Measurements from ENCODE around the gene NR6A1.

Gene NR6A1

GRCh38 chr9:124706685-124707084 lies 64.4 kb downstream of the NR6A1 start:
- Histone ChIP-seq H3K9ac (no peak overlapping the region), H3K36me3 (peaks cover 0 to 43% (median 28%) of the 10 kb centered on the region in 11 experiments; a peak in 16 of 22 replicates), H3K27me3 (no peaks in the 10 kb centered on the region), H3K4me3 (no peak overlapping the region), H4K20me1 (peaks cover 0 to 9% (median 0%) of the 10 kb centered on the region in 11 experiments; a peak in 5 of 22 replicates), H3K27ac (no peak overlapping the region), H3K4me1 (no peaks in the 10 kb centered on the region; a peak in 1 of 20 replicates), H3K4me2 (no peak overlapping the region), H3K9me3 (replicated peaks in 1 of 11) (peaks cover 0 to 18% (median 7%) of the 10 kb centered on the region in 11 experiments; a peak in 6 of 22 replicates)
- no peak for TF ChIP-seq Cebpa-rat (IDR thresholded peaks at IDR 0.05)

GRCh38 chr9:124699575-124699974 lies 71.5 kb downstream of the NR6A1 start:
- no peaks in the 10 kb centered on the region for H3K27me3 ChIP-seq
- H3K27ac ChIP-seq: no peak overlapping the region
- TF ChIP-seq Cebpa-rat (IDR thresholded peaks at IDR 0.05): no peak
- no peak overlapping the region for H3K4me3 ChIP-seq
- no peak overlapping the region for H3K4me2 ChIP-seq
- peaks cover 0 to 18% (median 7%) of the 10 kb centered on the region in 11 experiments; a peak in 6 of 22 replicates for H3K9me3 ChIP-seq (replicated peaks in 1 of 11)
- H3K4me1 ChIP-seq: peaks cover 0 to 17% (median 10%) of the 10 kb centered on the region in 10 experiments; a peak in 12 of 20 replicates
- H3K9ac ChIP-seq: no peak overlapping the region
- peaks cover 0 to 95% (median 62%) of the 10 kb centered on the region in 11 experiments; a peak in 17 of 22 replicates for H3K36me3 ChIP-seq
- peaks cover 0 to 37% (median 0%) of the 10 kb centered on the region in 11 experiments; a peak in 5 of 22 replicates for H4K20me1 ChIP-seq

- TF ChIP-seq Cebpa-rat (IDR thresholded peaks at IDR 0.05): no peak
- peak overlapping the region in 1 of 11 experiments; percentile 4; a peak in 1 of 22 replicates for H3K27ac ChIP-seq
- H3K4me2 ChIP-seq: no peak overlapping the region
- peaks cover 0 to 88% (median 56%) of the 10 kb centered on the region in 11 experiments; a peak in 17 of 22 replicates for H3K36me3 ChIP-seq
- no peak overlapping the region for H3K4me3 ChIP-seq
- H3K9ac ChIP-seq: no peak overlapping the region
- peaks cover 0 to 42% (median 0%) of the 10 kb centered on the region in 11 experiments; a peak in 7 of 22 replicates for H4K20me1 ChIP-seq
- no peaks in the 10 kb centered on the region for H3K27me3 ChIP-seq
- peaks cover 0 to 17% (median 10%) of the 10 kb centered on the region in 10 experiments; a peak in 12 of 20 replicates for H3K4me1 ChIP-seq
- peaks cover 0 to 17% (median 7%) of the 10 kb centered on the region in 11 experiments; a peak in 6 of 22 replicates for H3K9me3 ChIP-seq (replicated peaks in 1 of 11)
Observed at GRCh38 chr9:124698265-124698664, 72.8 kb downstream of the NR6A1 start.

GRCh38 chr9:124697326-124698200 lies 73.5 kb downstream of the NR6A1 start:
- H3K4me3 ChIP-seq: no peak overlapping the region
- H3K27ac ChIP-seq: peak overlapping the region in 2 of 11 experiments; percentile 2 to 6; a peak in 1 of 22 replicates
- peaks cover 0 to 10% (median 2%) of the 10 kb centered on the region in 11 experiments; a peak in 5 of 22 replicates for H3K9me3 ChIP-seq (replicated peaks in 1 of 11)
- H4K20me1 ChIP-seq: peaks cover 0 to 49% (median 0%) of the 10 kb centered on the region in 11 experiments; a peak in 7 of 22 replicates
- no peak for TF ChIP-seq Cebpa-rat (IDR thresholded peaks at IDR 0.05)
- no peaks in the 10 kb centered on the region for H3K27me3 ChIP-seq
- H3K4me2 ChIP-seq: peak overlapping the region in 1 of 11 experiments; percentile 10; a peak in 2 of 22 replicates
- H3K9ac ChIP-seq: no peak overlapping the region
- peaks cover 0 to 17% (median 10%) of the 10 kb centered on the region in 10 experiments; a peak in 12 of 20 replicates for H3K4me1 ChIP-seq
- H3K36me3 ChIP-seq: peaks cover 0 to 88% (median 51%) of the 10 kb centered on the region in 11 experiments; a peak in 17 of 22 replicates

- H3K27me3 ChIP-seq: no peaks in the 10 kb centered on the region
- no peak for TF ChIP-seq Cebpa-rat (IDR thresholded peaks at IDR 0.05)
- no peak overlapping the region for H3K9ac ChIP-seq
- no peak overlapping the region for H3K4me2 ChIP-seq
- peaks cover 0 to 87% (median 52%) of the 10 kb centered on the region in 11 experiments; a peak in 16 of 22 replicates for H3K36me3 ChIP-seq
- peaks cover 0 to 17% (median 10%) of the 10 kb centered on the region in 10 experiments; a peak in 12 of 20 replicates for H3K4me1 ChIP-seq
- H3K4me3 ChIP-seq: no peak overlapping the region
- H3K9me3 ChIP-seq (replicated peaks in 1 of 11): no peaks in the 10 kb centered on the region
- no peak overlapping the region for H3K27ac ChIP-seq
- H4K20me1 ChIP-seq: peaks cover 0 to 59% (median 0%) of the 10 kb centered on the region in 11 experiments; a peak in 7 of 22 replicates
Observed at GRCh38 chr9:124696101-124696500, 75.0 kb downstream of the NR6A1 start.

GRCh38 chr9:124695280-124695890 lies 75.7 kb downstream of the NR6A1 start:
- Histone ChIP-seq H3K4me3 (no peak overlapping the region), H3K4me1 (peaks cover 0 to 17% (median 10%) of the 10 kb centered on the region in 10 experiments; a peak in 12 of 20 replicates), H3K27ac (no peak overlapping the region), H3K9ac (no peak overlapping the region), H3K27me3 (no peaks in the 10 kb centered on the region), H3K9me3 (replicated peaks in 1 of 11) (no peaks in the 10 kb centered on the region), H3K4me2 (no peak overlapping the region), H3K36me3 (peaks cover 0 to 87% (median 48%) of the 10 kb centered on the region in 11 experiments; a peak in 16 of 22 replicates), H4K20me1 (peaks cover 0 to 59% (median 0%) of the 10 kb centered on the region in 11 experiments; a peak in 7 of 22 replicates)
- no peak for TF ChIP-seq Cebpa-rat (IDR thresholded peaks at IDR 0.05)

GRCh38 chr9:124694414-124695279 lies 76.5 kb downstream of the NR6A1 start:
- peaks cover 0 to 17% (median 10%) of the 10 kb centered on the region in 10 experiments; a peak in 12 of 20 replicates for H3K4me1 ChIP-seq
- no peak overlapping the region for H3K4me3 ChIP-seq
- H3K4me2 ChIP-seq: no peak overlapping the region
- H3K27ac ChIP-seq: no peak overlapping the region
- TF ChIP-seq Cebpa-rat (IDR thresholded peaks at IDR 0.05): no peak
- no peaks in the 10 kb centered on the region for H3K27me3 ChIP-seq
- peaks cover 0 to 87% (median 47%) of the 10 kb centered on the region in 11 experiments; a peak in 16 of 22 replicates for H3K36me3 ChIP-seq
- H3K9ac ChIP-seq: no peak overlapping the region
- H3K9me3 ChIP-seq (replicated peaks in 1 of 11): no peaks in the 10 kb centered on the region
- peaks cover 0 to 58% (median 0%) of the 10 kb centered on the region in 11 experiments; a peak in 7 of 22 replicates for H4K20me1 ChIP-seq

- TF ChIP-seq Cebpa-rat (IDR thresholded peaks at IDR 0.05): no peak
- Histone ChIP-seq H3K27me3 (no peaks in the 10 kb centered on the region), H3K27ac (no peak overlapping the region), H3K9ac (no peak overlapping the region), H3K36me3 (peaks cover 0 to 82% (median 48%) of the 10 kb centered on the region in 11 experiments; a peak in 15 of 22 replicates), H3K4me3 (no peak overlapping the region), H3K9me3 (replicated peaks in 1 of 11) (no peaks in the 10 kb centered on the region), H4K20me1 (peaks cover 0 to 56% (median 0%) of the 10 kb centered on the region in 11 experiments; a peak in 7 of 22 replicates), H3K4me1 (peaks cover 0 to 18% (median 11%) of the 10 kb centered on the region in 10 experiments; a peak in 13 of 20 replicates), H3K4me2 (no peak overlapping the region)
Observed at GRCh38 chr9:124693403-124693802, 77.7 kb downstream of the NR6A1 start.
